Bronchial epithelial cell (primary cell): ENCODE measurements around the gene MMD. TPM values are rescaled to one million over a fixed set of nuclear protein-coding genes. Genes with fewer than 3 reads are reported as not detected.

Experiments used
- DNase-seq: peaks from one replicate; pipeline ENCODE4 v3.0.0-alpha.2; 2010; ENCODE audit warnings: low read depth
- FAIRE-seq: peaks from 2 replicates; lab custom pipeline; 2011; peaks lifted over from hg19 to GRCh38; lab: Jason Lieb, UNC
- H3K27me3 ChIP-seq: 2 replicates; pipeline ENCODE4 v1.5.1; 2011; ENCODE audit warnings: low read length; ENCODE audit not compliant: control insufficient read depth, insufficient read depth
- H3K36me3 ChIP-seq: 2 replicates; pipeline ENCODE4 v1.5.1; 2011; ENCODE audit warnings: low read length; ENCODE audit not compliant: control insufficient read depth, insufficient read depth
- H3K4me3 ChIP-seq: 2 replicates; pipeline ENCODE4 v1.5.1; 2011; ENCODE audit warnings: mild to moderate bottlenecking, low read depth, low read length, control low read depth
- CTCF ChIP-seq: IDR thresholded peaks from 2 replicates; pipeline ENCODE4 v1.5.1; 2011; ENCODE audit warnings: mild to moderate bottlenecking, moderate library complexity, low read length, control low read depth, inconsistent platforms; ENCODE audit not compliant: insufficient read depth, severe bottlenecking
- total RNA-seq: library from RNA; depleted of rRNA; stranded (reverse); fragments of >200 nt; gene quantifications from 2 replicates; pipeline ENCODE4 v1.2.1, GENCODE V29; 2014

The MMD gene
- total RNA-seq, 1 donor from 2014 or later, result 6.3 TPM

- Histone ChIP-seq H3K36me3 (no peaks in the 10 kb centered on the region), H3K27me3 (peaks cover 2% of the 10 kb centered on the region), H3K4me3 (no peak overlapping the region)
- DNase-seq, result no peak
- FAIRE-seq, result no peak
- TF ChIP-seq CTCF, result no peak
Observed at GRCh38 chr17:55342800-55343585, 78.6 kb downstream of the MMD start.

Other genes starting within 250 kb of the MMD start
- gene HLF, start 156.9 kb downstream of the MMD start, total RNA-seq, result 0.26 and 0.51 TPM in 2 replicates
- not detected in 2 replicates for gene SMIM36, start 89.6 kb upstream of the MMD start, total RNA-seq